Fibroblast of mammary gland (primary cell): Measurements from ENCODE around the gene KCNK4.

Experiments
- DNase-seq: peaks from one replicate; pipeline ENCODE4 v3.0.0-alpha.2; 2010; ENCODE audit warnings: low read depth
- H3K4me3 ChIP-seq: 2 replicates; pipeline ENCODE4 v1.5.1; 2011; ENCODE audit warnings: low read depth, mild to moderate bottlenecking, low read length, moderate library complexity; ENCODE audit not compliant: control insufficient read depth
- CTCF ChIP-seq: conservative IDR thresholded peaks from 2 replicates; pipeline ENCODE4 v1.5.1; 2011; ENCODE audit warnings: low read depth, low read length, inconsistent platforms; ENCODE audit not compliant: control insufficient read depth, insufficient read depth

The KCNK4 gene

GRCh38 chr11:64281957-64282770, 8.9 kb upstream of the KCNK4 start:
- no peak for TF ChIP-seq CTCF
- DNase-seq: no peak
- no peak overlapping the region for H3K4me3 ChIP-seq

DNA sequence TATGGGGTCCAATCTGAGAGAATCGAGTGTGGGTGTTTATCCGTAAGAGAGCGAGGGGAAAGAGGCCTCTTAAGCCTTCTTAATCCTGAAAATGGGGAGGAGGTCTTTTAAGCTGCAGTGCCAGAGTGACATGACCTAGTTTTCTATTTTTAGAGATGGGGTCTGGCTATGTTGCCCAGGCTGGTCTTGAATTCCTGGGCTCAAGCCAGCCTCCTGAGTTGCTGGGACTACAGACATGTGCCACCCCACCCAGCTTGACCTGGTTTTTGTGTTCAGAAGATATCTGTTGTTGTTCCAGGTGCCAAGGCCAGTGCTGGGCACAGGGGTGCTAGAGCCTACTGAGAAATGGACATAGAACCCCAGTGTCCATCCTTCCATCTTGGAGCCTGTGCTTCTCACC, 8.0 kb upstream of the KCNK4 start:
- DNase-seq: no peak
- TF ChIP-seq CTCF: no peak
- no peak overlapping the region for H3K4me3 ChIP-seq

DNA sequence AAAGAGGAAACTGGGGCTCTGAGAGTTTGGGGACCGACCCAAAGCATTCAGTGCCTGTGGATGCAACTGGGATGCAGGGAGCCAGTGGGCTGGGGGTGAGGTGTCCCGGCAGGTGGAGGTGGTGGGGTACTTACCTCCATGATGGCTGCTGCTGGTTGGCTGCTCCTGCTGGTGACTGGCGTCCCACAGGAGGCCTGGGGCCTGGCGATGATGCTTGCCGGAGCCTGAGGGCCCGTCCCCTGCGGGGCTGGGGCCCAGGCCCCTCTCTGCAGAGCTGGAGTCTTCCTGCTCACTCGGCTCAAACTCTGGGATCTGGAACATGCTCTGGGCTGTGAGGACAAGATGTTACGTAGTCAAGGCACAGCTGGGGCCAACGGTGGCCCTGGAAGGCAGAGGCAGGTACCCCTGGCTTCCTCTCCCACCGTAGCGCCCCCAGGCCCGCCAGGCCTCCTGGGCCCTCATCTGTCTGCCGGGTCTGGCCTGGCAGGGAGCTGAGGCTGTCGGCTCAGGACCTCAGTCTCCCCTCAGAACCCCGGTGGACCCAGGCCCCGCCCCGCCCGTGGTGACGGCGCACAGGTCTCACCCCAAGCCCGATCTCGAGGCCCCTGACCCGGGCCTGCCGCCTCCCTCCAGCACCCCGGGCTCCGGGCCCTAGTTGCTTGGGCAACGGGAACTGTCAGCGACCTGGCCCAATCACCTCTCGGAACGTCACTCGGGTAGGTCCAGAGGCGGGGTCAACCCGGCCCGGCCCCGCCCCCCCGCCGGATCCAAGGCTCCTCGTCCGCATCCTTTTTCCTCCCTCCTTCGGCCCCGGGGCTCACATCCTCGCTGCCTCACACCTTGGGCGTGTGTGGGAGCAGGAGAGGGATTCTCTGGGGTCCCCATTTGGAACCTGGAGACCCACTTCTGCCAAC, 6.8 kb upstream of the KCNK4 start, which contains the start of gene BAD:
BAD (minus strand) TSS at position 618 of the 914 bp plus-strand sequence; CDS start at position 321, 297 bp downstream.
- DNase-seq: peak; percentile 87
- TF ChIP-seq CTCF: no peak
- H3K4me3 ChIP-seq: peak within 1 kb of the TSS; percentile 71

GRCh38 chr11:64284962-64285884, 5.9 kb upstream of the KCNK4 start, which contains the start of gene GPR137:
TSS of gene GPR137 (plus strand) at chr11:64285848. CDS start at chr11:64286525, 677 bp downstream.
- peak; percentile 54 for DNase-seq
- TF ChIP-seq CTCF: no peak
- H3K4me3 ChIP-seq: peak within 1 kb of the TSS; percentile 71

DNA sequence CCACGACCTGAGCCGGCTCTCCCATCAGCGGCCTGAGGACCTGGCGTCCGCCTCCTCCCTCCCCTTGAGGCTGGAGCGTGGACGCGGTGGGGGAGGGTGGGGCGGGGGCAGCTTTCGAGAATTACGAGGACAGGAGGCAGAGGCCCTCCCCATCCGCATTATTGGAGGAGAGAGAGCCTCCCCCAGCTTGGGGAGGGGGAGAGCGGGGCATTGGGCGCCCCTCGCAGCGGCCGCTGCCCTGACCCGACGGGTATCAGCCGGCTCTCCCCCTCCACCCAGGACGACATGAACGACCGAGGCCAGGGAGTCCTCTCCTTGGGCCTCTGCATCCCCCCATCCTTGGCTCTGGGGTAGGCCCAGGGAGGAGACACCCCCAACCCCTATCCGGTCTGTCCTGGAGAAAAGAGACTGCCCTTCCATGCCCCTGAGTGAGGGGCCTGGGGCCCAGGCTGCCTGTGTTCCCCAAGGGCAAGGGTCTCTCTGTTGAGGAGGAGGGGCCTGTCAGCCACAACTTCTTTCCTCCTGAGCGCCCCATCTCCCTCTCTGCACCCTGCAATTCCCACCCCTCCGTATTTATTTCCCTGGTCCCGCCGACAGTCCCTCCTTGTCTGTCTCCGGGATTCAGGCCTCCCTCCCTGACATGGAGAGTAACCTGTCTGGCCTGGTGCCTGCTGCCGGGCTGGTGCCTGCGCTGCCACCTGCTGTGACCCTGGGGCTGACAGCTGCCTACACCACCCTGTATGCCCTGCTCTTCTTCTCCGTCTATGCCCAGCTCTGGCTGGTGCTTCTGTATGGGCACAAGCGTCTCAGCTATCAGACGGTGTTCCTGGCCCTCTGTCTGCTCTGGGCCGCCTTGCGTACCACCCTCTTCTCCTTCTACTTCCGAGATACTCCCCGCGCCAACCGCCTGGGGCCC, 5.0 kb upstream of the KCNK4 start:
- H3K4me3 ChIP-seq: peak overlapping the region; percentile 50
- DNase-seq: no peak
- TF ChIP-seq CTCF: no peak

GRCh38 chr11:64286801-64287159, 4.3 kb upstream of the KCNK4 start:
- H3K4me3 ChIP-seq: no peak overlapping the region
- no peak for DNase-seq
- TF ChIP-seq CTCF: no peak
